Mesothelial cell of epicardium (in vitro differentiated cells): ENCODE data around the gene TRPC3. TPM values are rescaled to one million over a fixed set of nuclear protein-coding genes. Genes with fewer than 3 reads are reported as not detected.

ENCODE experiments used
- DNase-seq, 2 experiments: peaks; one replicate each; pipeline ENCODE4 v3.0.0; 2021; ENCODE audit warnings: low spot score in 2 of 2; ENCODE audit not compliant: unreplicated experiment in 2 of 2
- H3K27ac Mint-ChIP-seq: 2 replicates; pipeline ENCODE4 v1.8.0; 2021; ENCODE audit warnings: mixed read lengths
- H3K27me3 Mint-ChIP-seq: 2 replicates; pipeline ENCODE4 v1.8.0; 2021; ENCODE audit warnings: low read depth, mixed read lengths
- H3K36me3 Mint-ChIP-seq: 2 replicates; pipeline ENCODE4 v1.8.0; 2021; ENCODE audit warnings: mixed read lengths
- H3K4me1 Mint-ChIP-seq: 2 replicates; pipeline ENCODE4 v1.8.0; 2021; ENCODE audit warnings: mixed read lengths
- H3K4me3 Mint-ChIP-seq: 2 replicates; pipeline ENCODE4 v1.8.0; 2021; ENCODE audit warnings: mild to moderate bottlenecking, moderate library complexity, mixed read lengths
- H3K9me3 Mint-ChIP-seq: 2 replicates; pipeline ENCODE4 v1.8.0; 2021; ENCODE audit warnings: mixed read lengths
- total RNA-seq: library from RNA; stranded (reverse); gene quantifications from 3 replicates; pipeline ENCODE4 v1.2.1, GENCODE V29; 2021
- TF ChIP-seq, protein P1 (sequence below): fragments of 200-600 bp; sonication (generic); IDR thresholded peaks from one replicate; pipeline ENCODE4 v1.5.0; 2021; ENCODE audit warnings: antibody characterized with exemption; ENCODE audit not compliant: unreplicated experiment

TRPC3 gene
- total RNA-seq, 1 donor from 2014 or later: 0.29 TPM

DNA sequence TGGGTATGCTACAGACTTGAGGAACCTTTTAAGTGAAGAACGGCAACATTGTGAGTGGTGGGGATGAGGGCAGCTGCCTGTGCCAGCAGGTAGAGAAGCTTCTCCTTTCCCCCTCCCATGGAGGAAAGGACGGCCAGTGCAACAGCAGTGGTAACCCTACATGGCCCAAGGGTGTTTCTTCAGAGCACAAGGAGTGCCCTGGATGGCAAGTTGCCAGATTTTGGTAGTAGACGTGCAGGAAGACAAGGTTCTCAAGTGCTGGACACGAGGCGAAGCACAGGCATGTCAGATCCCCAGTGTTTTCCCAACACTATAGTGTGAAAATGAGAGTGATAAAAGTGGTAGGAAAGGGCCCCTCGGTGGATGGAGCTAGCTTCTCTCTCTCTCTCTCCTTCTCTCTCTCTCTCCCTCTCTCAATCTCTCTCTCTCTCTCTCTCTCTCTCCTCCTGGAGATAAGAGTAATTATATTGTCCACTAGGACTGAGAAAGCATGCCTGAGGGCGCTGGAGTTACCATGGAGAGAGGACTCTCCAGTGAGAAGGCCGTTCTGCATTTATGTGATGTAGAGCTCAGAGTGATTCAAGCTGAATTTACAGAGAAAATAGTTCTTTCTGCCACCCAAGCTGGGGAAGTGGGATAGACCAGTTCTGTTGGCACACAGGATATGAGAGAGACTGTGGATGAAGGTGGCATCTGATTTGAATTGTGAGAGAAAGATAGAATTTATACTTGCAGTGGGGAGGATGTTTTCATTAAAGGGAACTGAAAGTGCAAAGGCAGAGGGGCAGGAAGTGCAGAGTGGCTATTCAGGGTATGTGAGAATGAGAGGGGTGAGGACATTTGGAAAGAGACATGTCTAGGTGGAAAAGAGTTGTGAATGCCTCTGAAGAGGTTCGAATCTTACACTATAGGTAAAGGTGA, 25.7 kb upstream of the TRPC3 start:
- no peak for DNase-seq
- Mint-ChIP-seq H3K9me3 (no peaks in the 10 kb centered on the region), H3K4me3 (no peak overlapping the region), H3K36me3 (no peaks in the 10 kb centered on the region), H3K27ac (no peak overlapping the region), H3K27me3 (peaks cover 30% of the 10 kb centered on the region), H3K4me1 (peaks cover 5% of the 10 kb centered on the region)
- TF ChIP-seq, protein P1, sequence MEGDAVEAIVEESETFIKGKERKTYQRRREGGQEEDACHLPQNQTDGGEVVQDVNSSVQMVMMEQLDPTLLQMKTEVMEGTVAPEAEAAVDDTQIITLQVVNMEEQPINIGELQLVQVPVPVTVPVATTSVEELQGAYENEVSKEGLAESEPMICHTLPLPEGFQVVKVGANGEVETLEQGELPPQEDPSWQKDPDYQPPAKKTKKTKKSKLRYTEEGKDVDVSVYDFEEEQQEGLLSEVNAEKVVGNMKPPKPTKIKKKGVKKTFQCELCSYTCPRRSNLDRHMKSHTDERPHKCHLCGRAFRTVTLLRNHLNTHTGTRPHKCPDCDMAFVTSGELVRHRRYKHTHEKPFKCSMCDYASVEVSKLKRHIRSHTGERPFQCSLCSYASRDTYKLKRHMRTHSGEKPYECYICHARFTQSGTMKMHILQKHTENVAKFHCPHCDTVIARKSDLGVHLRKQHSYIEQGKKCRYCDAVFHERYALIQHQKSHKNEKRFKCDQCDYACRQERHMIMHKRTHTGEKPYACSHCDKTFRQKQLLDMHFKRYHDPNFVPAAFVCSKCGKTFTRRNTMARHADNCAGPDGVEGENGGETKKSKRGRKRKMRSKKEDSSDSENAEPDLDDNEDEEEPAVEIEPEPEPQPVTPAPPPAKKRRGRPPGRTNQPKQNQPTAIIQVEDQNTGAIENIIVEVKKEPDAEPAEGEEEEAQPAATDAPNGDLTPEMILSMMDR: no peak

- H3K36me3 Mint-ChIP-seq: no peaks in the 10 kb centered on the region
- H3K4me1 Mint-ChIP-seq: peaks cover 5% of the 10 kb centered on the region
- H3K27me3 Mint-ChIP-seq: peaks cover 35% of the 10 kb centered on the region
- H3K27ac Mint-ChIP-seq: no peak overlapping the region
- TF ChIP-seq, protein P1: no peak
- DNase-seq: no peak
- no peak overlapping the region for H3K4me3 Mint-ChIP-seq
- no peaks in the 10 kb centered on the region for H3K9me3 Mint-ChIP-seq
These were observed 23.9 kb upstream of the TRPC3 start for GRCh38 chr4:121975784-121976183.

DNA sequence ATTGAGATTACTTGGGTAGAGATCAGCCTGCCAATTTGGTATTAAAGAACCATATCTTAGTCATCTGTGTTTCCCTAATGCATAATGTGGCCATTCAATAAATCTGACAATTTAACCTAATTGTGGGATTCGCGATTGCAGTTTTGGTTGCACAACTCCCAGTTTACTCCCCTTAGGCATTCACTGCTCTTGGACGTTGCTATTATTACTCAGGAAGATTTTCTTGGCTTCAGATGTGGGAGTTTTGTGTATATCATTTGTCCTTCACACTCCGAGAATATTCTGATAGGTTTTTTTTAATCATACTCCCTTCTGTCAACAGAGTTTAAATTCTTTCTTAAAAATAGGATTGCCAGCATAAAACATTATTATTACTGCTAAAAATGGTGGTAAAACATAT, 22.0 kb upstream of the TRPC3 start:
- H3K27ac Mint-ChIP-seq: no peak overlapping the region

GRCh38 chr4:121968859-121969258, 17.0 kb upstream of the TRPC3 start:
- H3K4me1 Mint-ChIP-seq: no peaks in the 10 kb centered on the region
- no peak overlapping the region for H3K27ac Mint-ChIP-seq
- TF ChIP-seq, protein P1: no peak
- no peaks in the 10 kb centered on the region for H3K36me3 Mint-ChIP-seq
- H3K27me3 Mint-ChIP-seq: peaks cover 48% of the 10 kb centered on the region
- no peaks in the 10 kb centered on the region for H3K9me3 Mint-ChIP-seq
- no peak for DNase-seq
- H3K4me3 Mint-ChIP-seq: no peak overlapping the region

More for the DNA sequence above, 22.0 kb upstream of the TRPC3 start:
- Mint-ChIP-seq H3K36me3 (no peaks in the 10 kb centered on the region), H3K4me1 (peaks cover 5% of the 10 kb centered on the region), H3K27me3 (peaks cover 44% of the 10 kb centered on the region), H3K9me3 (no peaks in the 10 kb centered on the region), H3K4me3 (no peak overlapping the region)
- TF ChIP-seq, protein P1: no peak
- no peak for DNase-seq

- TF ChIP-seq, protein P1: no peak
- H3K36me3 Mint-ChIP-seq: no peaks in the 10 kb centered on the region
- peaks cover 49% of the 10 kb centered on the region for H3K27me3 Mint-ChIP-seq
- no peak overlapping the region for H3K4me3 Mint-ChIP-seq
- H3K9me3 Mint-ChIP-seq: no peaks in the 10 kb centered on the region
- no peak overlapping the region for H3K27ac Mint-ChIP-seq
- no peak for DNase-seq
- no peaks in the 10 kb centered on the region for H3K4me1 Mint-ChIP-seq
These were observed 13.1 kb upstream of the TRPC3 start for GRCh38 chr4:121964958-121965357.
